ENCODE data around the gene CHRNA4. TPM values are rescaled to one million over a fixed set of nuclear protein-coding genes. Genes with fewer than 3 reads are reported as not detected.

CHRNA4 gene
- total RNA-seq, 2 experiments from 2014 or later, result not detected

DNA sequence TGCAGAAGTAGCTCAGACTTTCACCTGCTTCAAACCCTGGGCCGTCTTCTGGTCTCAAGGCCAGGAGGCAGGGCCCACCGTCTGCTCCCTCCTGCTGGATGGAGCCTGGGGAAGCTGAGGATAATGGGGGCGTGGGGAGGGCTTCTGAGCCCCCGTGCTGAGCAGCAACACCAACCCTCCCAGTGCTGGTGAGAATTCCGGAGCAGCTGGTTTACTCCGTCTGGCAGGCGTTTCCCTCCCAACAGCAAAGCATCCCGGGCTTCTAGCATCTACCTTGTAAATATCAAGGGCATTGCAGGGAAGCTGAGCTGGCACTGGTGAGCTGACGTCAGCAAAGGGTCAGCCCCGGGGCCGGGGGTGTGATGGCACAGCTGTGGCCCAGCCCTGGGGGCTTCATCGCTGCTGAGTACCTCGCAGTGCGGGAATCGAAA lies 16.8 kb upstream of the CHRNA4 start:
- no peak overlapping the region for H3K4me3 Mint-ChIP-seq
- no peak for DNase-seq
- TF ChIP-seq, protein P1, sequence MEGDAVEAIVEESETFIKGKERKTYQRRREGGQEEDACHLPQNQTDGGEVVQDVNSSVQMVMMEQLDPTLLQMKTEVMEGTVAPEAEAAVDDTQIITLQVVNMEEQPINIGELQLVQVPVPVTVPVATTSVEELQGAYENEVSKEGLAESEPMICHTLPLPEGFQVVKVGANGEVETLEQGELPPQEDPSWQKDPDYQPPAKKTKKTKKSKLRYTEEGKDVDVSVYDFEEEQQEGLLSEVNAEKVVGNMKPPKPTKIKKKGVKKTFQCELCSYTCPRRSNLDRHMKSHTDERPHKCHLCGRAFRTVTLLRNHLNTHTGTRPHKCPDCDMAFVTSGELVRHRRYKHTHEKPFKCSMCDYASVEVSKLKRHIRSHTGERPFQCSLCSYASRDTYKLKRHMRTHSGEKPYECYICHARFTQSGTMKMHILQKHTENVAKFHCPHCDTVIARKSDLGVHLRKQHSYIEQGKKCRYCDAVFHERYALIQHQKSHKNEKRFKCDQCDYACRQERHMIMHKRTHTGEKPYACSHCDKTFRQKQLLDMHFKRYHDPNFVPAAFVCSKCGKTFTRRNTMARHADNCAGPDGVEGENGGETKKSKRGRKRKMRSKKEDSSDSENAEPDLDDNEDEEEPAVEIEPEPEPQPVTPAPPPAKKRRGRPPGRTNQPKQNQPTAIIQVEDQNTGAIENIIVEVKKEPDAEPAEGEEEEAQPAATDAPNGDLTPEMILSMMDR (IDR thresholded peaks at IDR 0.05), result no peak
- H3K36me3 Mint-ChIP-seq (ENCODE audit: low read depth), result no peaks in the 10 kb centered on the region
- no peaks in the 10 kb centered on the region for H3K9me3 Mint-ChIP-seq
- H3K4me1 Mint-ChIP-seq (ENCODE audit: low read depth), result no peaks in the 10 kb centered on the region
- no peak for ATAC-seq
- CTCF ChIA-PET, result interaction anchor here (1.3 to 2.7 kb wide), 2 partner anchors 67 to 154 kb away, joined by 4 to 11 read pairs; no protein-coding TSS in a partner anchor
- peaks cover 12% of the 10 kb centered on the region for H3K27me3 Mint-ChIP-seq
- no peak overlapping the region for H3K27ac Mint-ChIP-seq
- POLR2A ChIA-PET, result no interaction called here
- intact Hi-C loops (cut with micrococcal nuclease), result no loop called here

DNA sequence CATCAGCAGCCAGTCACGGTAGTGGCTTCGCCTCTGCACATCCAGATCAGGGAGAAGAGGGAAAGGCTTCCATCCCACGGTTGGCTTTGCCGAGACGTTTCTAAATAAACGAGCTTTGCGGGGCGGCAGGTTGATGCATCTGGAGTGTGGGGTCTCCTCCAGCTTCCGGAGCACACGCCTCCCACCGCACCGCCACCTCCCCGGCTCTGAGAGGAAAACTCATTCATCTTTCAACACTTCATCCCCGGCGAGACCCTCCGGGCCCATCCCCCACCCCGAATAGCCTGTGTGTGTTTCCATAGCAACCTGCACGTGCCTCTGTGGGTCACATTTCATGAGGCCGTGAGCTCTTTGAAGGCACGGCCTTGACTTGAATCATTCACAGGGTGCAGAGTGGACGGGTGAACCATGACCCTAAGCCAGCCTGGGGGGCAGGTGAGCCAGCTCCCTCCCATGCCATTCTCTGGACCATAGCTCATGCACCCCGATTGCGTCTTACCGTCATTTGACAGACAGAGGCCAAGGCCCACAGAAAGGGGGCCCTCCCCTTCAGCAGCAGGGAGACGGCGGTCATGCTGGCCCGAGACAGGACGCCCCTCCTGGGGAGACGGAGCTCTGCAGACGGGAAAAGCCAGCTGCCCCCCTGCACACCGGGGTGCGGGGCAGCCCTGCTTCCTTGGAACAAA lies 16.2 kb upstream of the CHRNA4 start:
- Mint-ChIP-seq H3K4me3 (no peak overlapping the region), H3K9me3 (no peaks in the 10 kb centered on the region), H3K27me3 (peaks cover 12% of the 10 kb centered on the region), H3K4me1 (ENCODE audit: low read depth) (no peaks in the 10 kb centered on the region), H3K27ac (no peak overlapping the region), H3K36me3 (ENCODE audit: low read depth) (no peaks in the 10 kb centered on the region)
- ATAC-seq, result no peak
- intact Hi-C loops (cut with micrococcal nuclease), result no loop called here
- CTCF ChIA-PET, result interaction anchor here (0.8 to 2.7 kb wide), 3 partner anchors 67 to 154 kb away, joined by 3 to 11 read pairs (median 4); no protein-coding TSS in a partner anchor
- TF ChIP-seq, protein P1 (IDR thresholded peaks at IDR 0.05), result no peak
- POLR2A ChIA-PET, result no interaction called here
- no peak for DNase-seq

DNA sequence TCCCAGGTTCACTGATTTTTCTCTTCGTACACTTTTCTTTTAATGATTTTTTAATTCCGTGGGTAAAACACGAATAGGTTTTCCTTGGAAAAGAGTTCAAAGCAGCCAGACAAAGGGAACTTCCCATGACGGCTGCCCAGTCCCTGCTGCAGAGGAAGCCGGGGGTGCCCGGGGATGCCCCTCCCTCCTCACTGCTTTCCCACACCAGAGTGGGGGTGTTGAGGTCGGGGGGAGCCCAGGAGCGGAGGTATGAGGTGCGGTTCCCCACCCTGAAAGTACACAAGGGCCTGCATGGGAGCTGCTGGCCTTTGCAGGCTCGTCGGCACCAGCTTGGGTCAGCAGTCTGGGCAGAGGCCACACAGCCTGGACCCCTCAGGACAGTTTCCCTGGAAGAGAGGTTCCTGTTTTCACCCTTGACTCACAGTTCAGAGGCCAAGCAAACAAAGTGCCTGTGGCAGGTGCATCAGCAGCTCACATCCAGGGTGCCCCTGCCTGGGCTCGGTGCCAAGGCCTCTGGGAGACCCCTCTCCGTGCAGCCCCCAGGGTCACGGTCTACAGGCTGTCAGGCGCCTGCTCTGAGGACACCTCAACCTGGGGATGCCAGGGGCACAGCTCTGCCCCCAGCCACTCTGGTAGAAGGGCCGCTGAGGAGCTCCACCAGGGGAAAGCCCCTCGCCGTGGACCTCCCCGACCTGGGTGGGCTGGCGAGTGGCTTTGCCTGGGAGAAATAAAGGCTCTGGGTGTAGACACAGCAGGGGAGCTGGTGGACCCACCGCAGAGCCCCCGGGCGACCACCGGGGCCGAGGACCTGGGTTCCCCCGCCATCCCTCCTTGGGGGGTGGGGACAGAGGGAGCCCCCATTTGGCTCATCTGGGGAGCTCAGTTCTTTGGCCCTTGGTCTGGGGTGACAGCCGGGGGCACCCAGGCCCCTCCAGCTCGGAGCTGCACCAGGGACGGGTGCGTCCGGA lies 15.4 kb upstream of the CHRNA4 start:
- no peaks in the 10 kb centered on the region for H3K4me1 Mint-ChIP-seq (ENCODE audit: low read depth)
- no peaks in the 10 kb centered on the region for H3K9me3 Mint-ChIP-seq
- H3K27ac Mint-ChIP-seq, result no peak overlapping the region
- ChIA-PET POLR2A (no interaction called here), CTCF (interaction anchor here (0.8 to 2.7 kb wide), 2 partner anchors 68 to 153 kb away, joined by 3 to 11 read pairs; no protein-coding TSS in a partner anchor)
- TF ChIP-seq, protein P1 (IDR thresholded peaks at IDR 0.05), result no peak
- intact Hi-C loops (cut with micrococcal nuclease), result no loop called here
- H3K36me3 Mint-ChIP-seq (ENCODE audit: low read depth), result no peaks in the 10 kb centered on the region
- peaks cover 12% of the 10 kb centered on the region for H3K27me3 Mint-ChIP-seq
- no peak for ATAC-seq
- H3K4me3 Mint-ChIP-seq, result no peak overlapping the region
- no peak for DNase-seq

- ATAC-seq (no peak), DNase-seq (no peak)
- intact Hi-C loops (cut with micrococcal nuclease), result no loop called here
- H3K9me3 Mint-ChIP-seq, result no peaks in the 10 kb centered on the region
- H3K4me3 Mint-ChIP-seq, result no peak overlapping the region
- POLR2A ChIA-PET, result no interaction called here
- no peak overlapping the region for H3K27ac Mint-ChIP-seq
- TF ChIP-seq, protein P1 (IDR thresholded peaks at IDR 0.05), result no peak
- CTCF ChIA-PET, result no interaction called here
- H3K36me3 Mint-ChIP-seq (ENCODE audit: low read depth), result no peaks in the 10 kb centered on the region
- H3K27me3 Mint-ChIP-seq, result peaks cover 12% of the 10 kb centered on the region
- no peaks in the 10 kb centered on the region for H3K4me1 Mint-ChIP-seq (ENCODE audit: low read depth)
Measured at GRCh38 chr20:63375438-63375837, 14.3 kb upstream of the CHRNA4 start.

DNA sequence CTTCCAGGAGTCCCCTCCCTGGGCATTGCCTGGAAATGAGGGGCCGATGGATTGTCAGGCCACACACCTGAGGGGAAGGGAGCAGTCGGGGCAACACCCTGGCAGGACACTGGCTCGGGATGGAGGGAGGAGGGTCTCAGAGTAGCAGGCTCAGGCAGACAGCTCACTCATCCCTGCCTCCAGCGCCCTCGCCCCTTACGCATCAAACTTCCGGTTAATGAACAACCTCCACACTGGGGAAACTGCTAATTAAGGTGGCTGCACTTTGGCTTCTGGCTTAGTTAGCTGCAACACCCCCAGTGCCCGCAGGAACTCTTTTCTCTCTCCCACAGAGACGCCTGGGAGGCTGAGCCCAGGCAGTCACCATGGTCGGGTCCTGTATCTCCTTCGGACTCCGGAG lies 13.4 kb upstream of the CHRNA4 start:
- CTCF ChIA-PET, result no interaction called here
- H3K4me1 Mint-ChIP-seq (ENCODE audit: low read depth), result no peaks in the 10 kb centered on the region
- no peaks in the 10 kb centered on the region for H3K36me3 Mint-ChIP-seq (ENCODE audit: low read depth)
- no peaks in the 10 kb centered on the region for H3K9me3 Mint-ChIP-seq
- H3K27me3 Mint-ChIP-seq, result peaks cover 12% of the 10 kb centered on the region
- no peak for ATAC-seq
- TF ChIP-seq, protein P1 (IDR thresholded peaks at IDR 0.05), result no peak
- intact Hi-C loops (cut with micrococcal nuclease), result no loop called here
- no peak for DNase-seq
- POLR2A ChIA-PET, result no interaction called here
- H3K4me3 Mint-ChIP-seq, result no peak overlapping the region
- no peak overlapping the region for H3K27ac Mint-ChIP-seq
